OCI-LY1 (cell line): ENCODE results near the gene SPOCK2.
A peak's percentile ranks its signal among the peaks of the same experiment; 100 is the strongest.

Experiments used
- H2AFZ ChIP-seq: fragments of 200-600 bp; sonication (generic), shearing (Covaris generic); 2 replicates; pipeline ENCODE4 v1.6.0; 2014; ENCODE audit warnings: antibody characterized with exemption, mild to moderate bottlenecking, low read length
- H3F3A ChIP-seq: fragments of 200-600 bp; sonication (generic), shearing (Covaris generic); 2 replicates; pipeline ENCODE4 v1.6.0; 2014; ENCODE audit warnings: mild to moderate bottlenecking, antibody characterized with exemption, low read length, moderate library complexity; ENCODE audit not compliant: insufficient read depth
- H3K27ac ChIP-seq: fragments of 200-600 bp; sonication (generic); 2 replicates; pipeline ENCODE4 v1.5.1; 2014; ENCODE audit warnings: low read length, mixed run types, mild to moderate bottlenecking, low read depth; ENCODE audit not compliant: poor library complexity, severe bottlenecking
- H3K27me3 ChIP-seq: fragments of 200-600 bp; sonication (generic); 2 replicates; pipeline ENCODE4 v1.6.0; 2014; ENCODE audit warnings: antibody characterized with exemption, mild to moderate bottlenecking, low read length, moderate library complexity; ENCODE audit not compliant: insufficient read depth
- H3K36me3 ChIP-seq: fragments of 200-600 bp; sonication (generic); 2 replicates; pipeline ENCODE4 v1.6.1; 2014; ENCODE audit warnings: mild to moderate bottlenecking, antibody characterized with exemption, low read length, moderate library complexity, mixed read lengths; ENCODE audit not compliant: insufficient read depth
- H3K4me1 ChIP-seq: fragments of 200-600 bp; sonication (generic); 2 replicates; pipeline ENCODE4 v1.5.1; 2014; ENCODE audit warnings: mild to moderate bottlenecking, low read length, moderate library complexity; ENCODE audit not compliant: insufficient read depth, severe bottlenecking
- H3K4me2 ChIP-seq: fragments of 200-600 bp; sonication (generic), shearing (Covaris generic); 2 replicates; pipeline ENCODE4 v1.6.1; 2014; ENCODE audit warnings: low read length
- H3K4me3 ChIP-seq: fragments of 200-600 bp; sonication (generic); 2 replicates; pipeline ENCODE4 v1.5.1; 2014; ENCODE audit warnings: low read length, low read depth, mild to moderate bottlenecking, mixed read lengths; ENCODE audit not compliant: poor library complexity, severe bottlenecking
- H3K79me2 ChIP-seq: fragments of 200-600 bp; shearing (Covaris generic); 2 replicates; pipeline ENCODE4 v1.6.1; 2016; ENCODE audit warnings: mixed run types, low read length, mixed read lengths; ENCODE audit not compliant: insufficient read depth
- H3K9ac ChIP-seq: fragments of 200-600 bp; sonication (generic), shearing (Covaris generic); 2 replicates; pipeline ENCODE4 v1.6.1; 2014; ENCODE audit warnings: mild to moderate bottlenecking, low read length, mixed read lengths
- H3K9me2 ChIP-seq: fragments of 200-600 bp; sonication (generic), shearing (Covaris generic); 2 replicates; pipeline ENCODE4 v1.6.1; 2014; ENCODE audit warnings: low read depth, mild to moderate bottlenecking, low read length, mixed read lengths
- H3K9me3 ChIP-seq: fragments of 200-600 bp; shearing (Covaris generic); 2 replicates; pipeline ENCODE4 v1.6.1; 2014; ENCODE audit warnings: low read length, mixed read lengths
- H4K20me1 ChIP-seq: fragments of 200-600 bp; sonication (generic), shearing (Covaris generic); 2 replicates; pipeline ENCODE4 v1.6.0; 2016; ENCODE audit warnings: mild to moderate bottlenecking, low read length; ENCODE audit not compliant: insufficient read depth
- EZH2 ChIP-seq: fragments of 200-600 bp; sonication (generic), shearing (Covaris generic); IDR thresholded peaks from 2 replicates; pipeline ENCODE4 v1.8.0; 2017; ENCODE audit warnings: borderline replicate concordance, mixed run types, mild to moderate bottlenecking, antibody characterized with exemption, low read length, moderate library complexity, mixed read lengths
- TF ChIP-seq, protein P1 (sequence below): fragments of 200-600 bp; sonication (generic), shearing (Covaris generic); IDR thresholded peaks from 2 replicates; pipeline ENCODE4 v1.5.1; 2017; ENCODE audit warnings: mild to moderate bottlenecking, antibody characterized with exemption, low read length, moderate library complexity, mixed read lengths

Gene SPOCK2

DNA sequence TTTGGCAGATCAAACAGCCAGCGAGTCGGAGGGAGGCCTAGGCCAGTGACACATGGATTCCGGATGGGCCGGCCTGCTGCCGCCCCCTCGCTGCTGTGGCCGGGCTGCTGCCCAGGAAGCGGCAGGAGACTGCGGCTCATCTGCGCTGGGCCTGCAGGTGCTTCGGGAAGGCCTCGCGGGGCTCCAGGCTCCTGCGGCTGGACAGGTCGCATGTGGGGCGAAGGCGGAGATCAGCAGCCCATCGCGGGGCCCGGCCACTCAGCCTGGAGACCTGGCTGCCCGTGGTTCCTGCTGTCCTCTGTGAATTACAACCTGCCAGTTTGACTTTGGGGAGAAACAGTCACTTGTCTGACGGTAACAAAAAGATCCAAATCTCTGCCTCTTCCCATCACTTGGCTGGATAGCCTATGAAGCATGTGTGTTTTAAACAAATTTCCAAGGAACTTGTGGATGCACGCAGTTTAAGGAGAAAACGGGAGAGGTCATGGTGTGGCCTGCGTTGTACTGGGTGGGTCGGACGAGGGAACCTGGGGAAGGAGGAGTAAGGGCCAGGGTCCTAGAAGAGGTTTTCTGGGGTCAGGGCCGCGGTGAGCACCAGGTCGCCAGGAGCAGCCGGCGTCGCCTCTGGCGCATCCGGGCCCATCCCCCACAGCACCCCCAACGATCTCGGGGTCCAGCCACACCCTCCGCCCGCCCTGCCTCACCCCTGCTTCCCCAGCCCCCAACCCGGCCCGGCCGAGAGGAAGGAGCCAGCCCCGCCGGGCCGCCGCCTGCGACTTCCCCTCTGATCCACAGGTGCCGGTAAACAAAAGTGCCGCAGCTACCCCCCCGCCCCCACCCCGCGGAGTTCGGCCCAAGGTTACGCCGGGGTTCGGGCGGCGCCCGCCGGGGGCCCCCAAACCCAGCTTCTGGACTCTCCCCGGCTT is 1.6 kb downstream of the SPOCK2 start:
- Histone ChIP-seq H3K9me2 (no peaks in the 10 kb centered on the region), H3K27ac (peak overlapping the region; percentile 86), H2AFZ (no peak overlapping the region), H3K36me3 (no peaks in the 10 kb centered on the region; the same call in 1 of the 2 replicates), H3F3A (no peaks in the 10 kb centered on the region), H3K4me1 (peaks cover 68% of the 10 kb centered on the region), H3K4me3 (peak overlapping the region; percentile 79), H3K4me2 (peak overlapping the region; percentile 81), H3K9me3 (no peaks in the 10 kb centered on the region), H3K9ac (peak overlapping the region; percentile 95), H3K79me2 (no peaks in the 10 kb centered on the region), H4K20me1 (no peaks in the 10 kb centered on the region), H3K27me3 (no peaks in the 10 kb centered on the region)
- TF ChIP-seq EZH2, result no peak
- TF ChIP-seq, protein P1, sequence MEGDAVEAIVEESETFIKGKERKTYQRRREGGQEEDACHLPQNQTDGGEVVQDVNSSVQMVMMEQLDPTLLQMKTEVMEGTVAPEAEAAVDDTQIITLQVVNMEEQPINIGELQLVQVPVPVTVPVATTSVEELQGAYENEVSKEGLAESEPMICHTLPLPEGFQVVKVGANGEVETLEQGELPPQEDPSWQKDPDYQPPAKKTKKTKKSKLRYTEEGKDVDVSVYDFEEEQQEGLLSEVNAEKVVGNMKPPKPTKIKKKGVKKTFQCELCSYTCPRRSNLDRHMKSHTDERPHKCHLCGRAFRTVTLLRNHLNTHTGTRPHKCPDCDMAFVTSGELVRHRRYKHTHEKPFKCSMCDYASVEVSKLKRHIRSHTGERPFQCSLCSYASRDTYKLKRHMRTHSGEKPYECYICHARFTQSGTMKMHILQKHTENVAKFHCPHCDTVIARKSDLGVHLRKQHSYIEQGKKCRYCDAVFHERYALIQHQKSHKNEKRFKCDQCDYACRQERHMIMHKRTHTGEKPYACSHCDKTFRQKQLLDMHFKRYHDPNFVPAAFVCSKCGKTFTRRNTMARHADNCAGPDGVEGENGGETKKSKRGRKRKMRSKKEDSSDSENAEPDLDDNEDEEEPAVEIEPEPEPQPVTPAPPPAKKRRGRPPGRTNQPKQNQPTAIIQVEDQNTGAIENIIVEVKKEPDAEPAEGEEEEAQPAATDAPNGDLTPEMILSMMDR, result no peak

DNA sequence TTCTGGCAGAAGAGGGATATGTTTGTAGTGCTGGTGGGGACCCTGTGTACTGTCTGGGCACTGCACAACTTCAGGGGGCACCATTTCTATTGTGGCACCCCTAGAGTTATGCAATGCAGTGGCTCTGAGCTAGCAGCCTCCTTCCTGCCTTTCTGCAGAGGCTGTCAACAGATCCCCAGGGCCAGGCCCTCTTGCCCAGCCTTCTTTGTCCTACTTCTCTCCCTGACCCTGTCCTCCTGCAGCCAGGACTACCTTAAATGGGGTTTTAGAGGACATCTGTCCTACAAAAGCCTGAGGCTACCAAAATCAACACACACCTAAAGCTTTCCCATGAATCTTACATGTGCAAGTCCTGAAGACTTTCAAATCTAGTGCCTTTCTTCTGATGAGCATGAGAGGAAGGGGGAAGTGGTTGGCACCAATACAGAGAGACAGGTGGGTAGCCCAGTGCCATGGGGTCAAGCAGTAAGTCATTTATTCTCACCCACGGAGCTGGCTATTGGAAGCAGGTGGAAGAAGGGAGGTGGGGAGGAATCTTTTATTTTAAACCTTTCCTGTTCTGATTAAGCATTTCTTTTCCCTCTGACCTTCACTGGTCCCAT is 2.4 kb downstream of the SPOCK2 start:
- no peaks in the 10 kb centered on the region for H3K9me2 ChIP-seq
- H3K9me3 ChIP-seq, result no peaks in the 10 kb centered on the region
- no peaks in the 10 kb centered on the region for H4K20me1 ChIP-seq
- no peaks in the 10 kb centered on the region for H3K79me2 ChIP-seq
- H3K9ac ChIP-seq, result no peak overlapping the region; the same call in 1 of the 2 replicates
- H3K4me3 ChIP-seq, result peak overlapping the region; percentile 79
- H3K27me3 ChIP-seq, result no peaks in the 10 kb centered on the region
- no peak overlapping the region for H2AFZ ChIP-seq
- no peaks in the 10 kb centered on the region for H3F3A ChIP-seq
- H3K27ac ChIP-seq, result peak overlapping the region; percentile 86
- H3K36me3 ChIP-seq, result no peaks in the 10 kb centered on the region; the same call in 1 of the 2 replicates
- no peak for TF ChIP-seq EZH2
- TF ChIP-seq, protein P1, result no peak
- peak overlapping the region; percentile 81; the same call in 1 of the 2 replicates for H3K4me2 ChIP-seq
- H3K4me1 ChIP-seq, result peaks cover 76% of the 10 kb centered on the region

DNA sequence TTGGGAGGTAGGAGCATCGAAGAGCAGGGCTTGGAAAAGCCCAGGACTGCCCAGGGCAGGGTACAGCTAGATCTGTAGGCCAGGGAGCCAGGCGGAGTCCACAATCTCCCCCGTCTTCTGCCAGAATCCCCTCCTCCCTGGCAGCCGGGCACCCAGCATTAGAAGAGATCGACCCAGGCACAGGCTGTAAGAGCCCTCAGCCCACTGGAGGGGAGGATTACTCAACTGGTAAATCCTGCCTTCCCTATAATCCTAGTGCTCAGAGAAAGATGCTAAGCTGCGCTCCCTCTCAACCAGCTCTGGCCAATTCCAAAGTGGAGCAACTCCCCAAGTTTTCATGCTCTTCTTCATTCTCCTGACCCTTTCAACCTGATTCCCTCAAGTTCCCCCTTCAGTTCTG is 3.2 kb downstream of the SPOCK2 start:
- no peaks in the 10 kb centered on the region for H3K27me3 ChIP-seq
- peak overlapping the region; percentile 86 for H3K27ac ChIP-seq

More for the DNA sequence above, 3.2 kb downstream of the SPOCK2 start:
- no peaks in the 10 kb centered on the region; the same call in 1 of the 2 replicates for H3K36me3 ChIP-seq
- H3K4me2 ChIP-seq, result no peak overlapping the region
- TF ChIP-seq EZH2, result no peak
- TF ChIP-seq, protein P1, result no peak
- H3K4me3 ChIP-seq, result no peak overlapping the region
- H3K9ac ChIP-seq, result no peak overlapping the region
- H3F3A ChIP-seq, result no peaks in the 10 kb centered on the region
- H3K9me2 ChIP-seq, result no peaks in the 10 kb centered on the region
- no peaks in the 10 kb centered on the region for H4K20me1 ChIP-seq
- peaks cover 84% of the 10 kb centered on the region for H3K4me1 ChIP-seq
- no peaks in the 10 kb centered on the region for H3K79me2 ChIP-seq
- no peak overlapping the region for H2AFZ ChIP-seq
- no peaks in the 10 kb centered on the region for H3K9me3 ChIP-seq
